Keratinocyte (primary cell): Measurements from ENCODE around the gene KIF16B. TPM values are rescaled to one million over a fixed set of nuclear protein-coding genes. Genes with fewer than 3 reads are reported as not detected.

ENCODE experiments used
- DNase-seq: peaks from one replicate; pipeline ENCODE4 v3.0.0-alpha.2; 2011; ENCODE audit warnings: low read depth, missing footprints, low spot score
- FAIRE-seq: peaks from 2 replicates; lab custom pipeline; 2011; peaks lifted over from hg19 to GRCh38; lab: Jason Lieb, UNC
- H2AFZ ChIP-seq: 2 replicates; pipeline ENCODE4 v1.6.0; 2012; ENCODE audit warnings: low read length, control low read depth, inconsistent platforms; ENCODE audit not compliant: control insufficient read depth
- H3K27ac ChIP-seq: 2 replicates; pipeline ENCODE4 v1.5.1; 2011; ENCODE audit warnings: low read length; ENCODE audit not compliant: control insufficient read depth, insufficient read depth
- H3K27me3 ChIP-seq: 3 replicates; pipeline ENCODE4 v1.6.0; 2011; ENCODE audit warnings: low read length; ENCODE audit not compliant: control insufficient read depth, insufficient read depth; ENCODE audit errors: extremely low read depth
- H3K36me3 ChIP-seq, 2 experiments: 2 replicates in 1 of 2; 3 replicates in 1 of 2; pipeline ENCODE4 v1.5.1; 2011; ENCODE audit warnings: low read length in 2 of 2, mild to moderate bottlenecking in 1 of 2; ENCODE audit not compliant: control insufficient read depth in 2 of 2, insufficient read depth in 2 of 2; ENCODE audit errors: extremely low read depth in 1 of 2
- H3K4me1 ChIP-seq: 3 replicates; pipeline ENCODE4 v1.5.1; 2011; ENCODE audit warnings: low read length; ENCODE audit not compliant: control insufficient read depth, insufficient read depth; ENCODE audit errors: extremely low read depth
- H3K4me2 ChIP-seq: 3 replicates; pipeline ENCODE4 v1.6.0; 2011; ENCODE audit warnings: low read depth, low read length; ENCODE audit not compliant: control insufficient read depth, insufficient read depth; ENCODE audit errors: extremely low read depth
- H3K4me3 ChIP-seq, 3 experiments: fragments of 200-600 bp in 1 of 3; sonication (generic) in 1 of 3; 2 replicates in 2 of 3; 3 replicates in 1 of 3; pipeline ENCODE4 v1.5.1; 2011 to 2016; ENCODE audit warnings: low read length in 3 of 3, mild to moderate bottlenecking in 3 of 3, control low read depth in 2 of 3, inconsistent platforms in 1 of 3, low read depth in 1 of 3, mixed read lengths in 1 of 3, mixed run types in 1 of 3, moderate library complexity in 1 of 3; ENCODE audit not compliant: control insufficient read depth in 2 of 3, insufficient read depth in 2 of 3; ENCODE audit errors: extremely low read depth in 1 of 3
- H3K79me2 ChIP-seq: 2 replicates; pipeline ENCODE4 v1.6.0; 2012; ENCODE audit warnings: low read length; ENCODE audit not compliant: control insufficient read depth, insufficient read depth
- H3K9ac ChIP-seq: 3 replicates; pipeline ENCODE4 v1.6.0; 2011; ENCODE audit warnings: low read length; ENCODE audit not compliant: control insufficient read depth, insufficient read depth; ENCODE audit errors: extremely low read depth
- H3K9me1 ChIP-seq: 3 replicates; pipeline ENCODE4 v1.6.0; 2011; ENCODE audit warnings: low read length; ENCODE audit not compliant: control insufficient read depth, insufficient read depth; ENCODE audit errors: extremely low read depth
- H3K9me3 ChIP-seq: 2 replicates; pipeline ENCODE4 v1.5.1; 2012; ENCODE audit warnings: low read depth, low read length; ENCODE audit not compliant: control insufficient read depth
- H4K20me1 ChIP-seq: 3 replicates; pipeline ENCODE4 v1.6.0; 2011; ENCODE audit warnings: low read length; ENCODE audit not compliant: control insufficient read depth, insufficient read depth; ENCODE audit errors: extremely low read depth
- CTCF ChIP-seq, 3 experiments: IDR thresholded peaks in 1 of 3; conservative IDR thresholded peaks in 1 of 3; optimal IDR thresholded peaks in 1 of 3; 2 replicates in 2 of 3; 3 replicates in 1 of 3; pipeline versions ENCODE3 to v1.5.1; 2011; ENCODE audit warnings: low read length in 3 of 3, mild to moderate bottlenecking in 3 of 3, moderate library complexity in 2 of 3, control low read depth in 1 of 3, inconsistent platforms in 1 of 3; ENCODE audit not compliant: insufficient read depth in 2 of 3; ENCODE audit errors: extremely low read depth in 1 of 3
- EZH2 ChIP-seq: IDR thresholded peaks from one replicate; pipeline ENCODE4 v1.6.1; 2012; ENCODE audit warnings: inconsistent platforms, mild to moderate bottlenecking, low read length, moderate library complexity
- dilution Hi-C: fragments of 300-500 bp; cut with MboI; formaldehyde crosslinking; loops from one replicate; pipeline ENCODE4 v1.7.0; 2020; ENCODE audit warnings: low sequenced_read_pairs; ENCODE audit not compliant: extremely low pct_ligation_motif_present
- polyA plus RNA-seq, 5 experiments: library from polyadenylated mRNA; depleted of rRNA in 3 of 5; stranded (reverse) in 3 of 5; stranded (forward) in 1 of 5; unstranded in 1 of 5; fragments of >200 nt; gene quantifications; 1 replicate in 1 of 5; 2 replicates in 3 of 5; 3 replicates in 1 of 5; pipeline versions ENCODE4 v1.2.1 to v1.2.3, GENCODE V29; 2011 to 2012; ENCODE audit warnings: missing spikeins in 2 of 5, low read depth in 1 of 5, low replicate concordance in 1 of 5

Gene KIF16B
- polyA plus RNA-seq, 1 donor (not counting 4 experiments of a cell fraction or from before 2014, with no cell fraction given): 16.1 TPM

GRCh38 chr20:16411361-16411760 lies 161.9 kb downstream of the KIF16B start:
- Histone ChIP-seq H2AFZ (no peak overlapping the region), H3K27me3 (no peaks in the 10 kb centered on the region), H4K20me1 (no peaks in the 10 kb centered on the region), H3K36me3 (peaks cover 0 to under 1% of the 10 kb centered on the region in 2 experiments), H3K79me2 (no peaks in the 10 kb centered on the region), H3K4me1 (no peaks in the 10 kb centered on the region), H3K9me1 (no peaks in the 10 kb centered on the region), H3K9ac (no peak overlapping the region), H3K27ac (no peak overlapping the region), H3K4me2 (no peak overlapping the region), H3K9me3 (no peaks in the 10 kb centered on the region), H3K4me3 (no peak overlapping the region)
- TF ChIP-seq CTCF (optimal IDR thresholded peaks at IDR 0.05 in 1 of 3, IDR thresholded peaks at IDR 0.05 in 1 of 3, conservative IDR thresholded peaks at IDR 0.05 in 1 of 3; ENCODE audit: extremely low read depth in 1 of 3, insufficient read depth in 2 of 3, low read length in 3 of 3): no peak
- no peak for TF ChIP-seq EZH2
- dilution Hi-C loops: no loop called here
- DNase-seq: no peak
- FAIRE-seq: no peak

GRCh38 chr20:16410626-16411025 lies 162.6 kb downstream of the KIF16B start:
- TF ChIP-seq EZH2 (no peak), CTCF (optimal IDR thresholded peaks at IDR 0.05 in 1 of 3, IDR thresholded peaks at IDR 0.05 in 1 of 3, conservative IDR thresholded peaks at IDR 0.05 in 1 of 3; ENCODE audit: extremely low read depth in 1 of 3, insufficient read depth in 2 of 3, low read length in 3 of 3) (no peak)
- no peak overlapping the region for H3K4me2 ChIP-seq
- H3K4me1 ChIP-seq: no peaks in the 10 kb centered on the region
- H3K36me3 ChIP-seq: peaks cover 4 to 7% of the 10 kb centered on the region in 2 experiments
- no peaks in the 10 kb centered on the region for H3K9me3 ChIP-seq
- no peak for FAIRE-seq
- H3K4me3 ChIP-seq: no peak overlapping the region
- no peak overlapping the region for H2AFZ ChIP-seq
- no peak overlapping the region for H3K27ac ChIP-seq
- no peaks in the 10 kb centered on the region for H3K9me1 ChIP-seq
- H3K27me3 ChIP-seq: no peaks in the 10 kb centered on the region
- H4K20me1 ChIP-seq: no peaks in the 10 kb centered on the region
- DNase-seq: no peak
- dilution Hi-C loops: no loop called here
- no peaks in the 10 kb centered on the region for H3K79me2 ChIP-seq
- no peak overlapping the region for H3K9ac ChIP-seq
